ENCODE results near the gene FBXO3.
"Not testable (repeated sequence)": the region's sequence is repeated elsewhere in the genome, so short reads cannot be mapped to it uniquely, and the experiment has no call there.

DNA sequence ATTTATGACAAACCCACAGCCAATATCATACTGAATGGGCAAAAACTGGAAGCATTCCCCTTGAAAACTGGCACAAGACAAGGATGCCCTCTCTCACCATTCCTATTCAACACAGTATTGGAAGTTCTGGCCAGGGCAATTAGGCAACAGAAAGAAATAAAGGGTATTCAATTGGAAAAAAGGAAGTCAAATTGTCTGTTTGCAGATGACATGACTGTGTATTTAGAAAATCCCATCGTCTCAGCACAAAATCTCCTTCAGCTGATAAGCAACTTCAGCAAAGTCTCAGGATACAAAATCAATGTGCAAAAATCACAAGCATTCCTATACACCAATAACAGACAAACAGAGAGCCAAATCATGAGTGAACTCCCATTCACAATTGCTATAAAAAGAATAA is 46.8 kb downstream of the FBXO3 start:
- TF ChIP-seq, protein P1, sequence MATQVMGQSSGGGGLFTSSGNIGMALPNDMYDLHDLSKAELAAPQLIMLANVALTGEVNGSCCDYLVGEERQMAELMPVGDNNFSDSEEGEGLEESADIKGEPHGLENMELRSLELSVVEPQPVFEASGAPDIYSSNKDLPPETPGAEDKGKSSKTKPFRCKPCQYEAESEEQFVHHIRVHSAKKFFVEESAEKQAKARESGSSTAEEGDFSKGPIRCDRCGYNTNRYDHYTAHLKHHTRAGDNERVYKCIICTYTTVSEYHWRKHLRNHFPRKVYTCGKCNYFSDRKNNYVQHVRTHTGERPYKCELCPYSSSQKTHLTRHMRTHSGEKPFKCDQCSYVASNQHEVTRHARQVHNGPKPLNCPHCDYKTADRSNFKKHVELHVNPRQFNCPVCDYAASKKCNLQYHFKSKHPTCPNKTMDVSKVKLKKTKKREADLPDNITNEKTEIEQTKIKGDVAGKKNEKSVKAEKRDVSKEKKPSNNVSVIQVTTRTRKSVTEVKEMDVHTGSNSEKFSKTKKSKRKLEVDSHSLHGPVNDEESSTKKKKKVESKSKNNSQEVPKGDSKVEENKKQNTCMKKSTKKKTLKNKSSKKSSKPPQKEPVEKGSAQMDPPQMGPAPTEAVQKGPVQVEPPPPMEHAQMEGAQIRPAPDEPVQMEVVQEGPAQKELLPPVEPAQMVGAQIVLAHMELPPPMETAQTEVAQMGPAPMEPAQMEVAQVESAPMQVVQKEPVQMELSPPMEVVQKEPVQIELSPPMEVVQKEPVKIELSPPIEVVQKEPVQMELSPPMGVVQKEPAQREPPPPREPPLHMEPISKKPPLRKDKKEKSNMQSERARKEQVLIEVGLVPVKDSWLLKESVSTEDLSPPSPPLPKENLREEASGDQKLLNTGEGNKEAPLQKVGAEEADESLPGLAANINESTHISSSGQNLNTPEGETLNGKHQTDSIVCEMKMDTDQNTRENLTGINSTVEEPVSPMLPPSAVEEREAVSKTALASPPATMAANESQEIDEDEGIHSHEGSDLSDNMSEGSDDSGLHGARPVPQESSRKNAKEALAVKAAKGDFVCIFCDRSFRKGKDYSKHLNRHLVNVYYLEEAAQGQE (IDR thresholded peaks at IDR 0.05; ENCODE audit: borderline replicate concordance in 1 of 2, low read depth in 1 of 2, low read length in 2 of 2): not testable (repeated sequence)
- TF ChIP-seq, protein P2, sequence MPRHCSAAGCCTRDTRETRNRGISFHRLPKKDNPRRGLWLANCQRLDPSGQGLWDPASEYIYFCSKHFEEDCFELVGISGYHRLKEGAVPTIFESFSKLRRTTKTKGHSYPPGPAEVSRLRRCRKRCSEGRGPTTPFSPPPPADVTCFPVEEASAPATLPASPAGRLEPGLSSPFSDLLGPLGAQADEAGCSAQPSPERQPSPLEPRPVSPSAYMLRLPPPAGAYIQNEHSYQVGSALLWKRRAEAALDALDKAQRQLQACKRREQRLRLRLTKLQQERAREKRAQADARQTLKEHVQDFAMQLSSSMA (CRISPR knock-in tag; IDR thresholded peaks at IDR 0.05): not testable (repeated sequence)
- TF ChIP-seq, protein P3, sequence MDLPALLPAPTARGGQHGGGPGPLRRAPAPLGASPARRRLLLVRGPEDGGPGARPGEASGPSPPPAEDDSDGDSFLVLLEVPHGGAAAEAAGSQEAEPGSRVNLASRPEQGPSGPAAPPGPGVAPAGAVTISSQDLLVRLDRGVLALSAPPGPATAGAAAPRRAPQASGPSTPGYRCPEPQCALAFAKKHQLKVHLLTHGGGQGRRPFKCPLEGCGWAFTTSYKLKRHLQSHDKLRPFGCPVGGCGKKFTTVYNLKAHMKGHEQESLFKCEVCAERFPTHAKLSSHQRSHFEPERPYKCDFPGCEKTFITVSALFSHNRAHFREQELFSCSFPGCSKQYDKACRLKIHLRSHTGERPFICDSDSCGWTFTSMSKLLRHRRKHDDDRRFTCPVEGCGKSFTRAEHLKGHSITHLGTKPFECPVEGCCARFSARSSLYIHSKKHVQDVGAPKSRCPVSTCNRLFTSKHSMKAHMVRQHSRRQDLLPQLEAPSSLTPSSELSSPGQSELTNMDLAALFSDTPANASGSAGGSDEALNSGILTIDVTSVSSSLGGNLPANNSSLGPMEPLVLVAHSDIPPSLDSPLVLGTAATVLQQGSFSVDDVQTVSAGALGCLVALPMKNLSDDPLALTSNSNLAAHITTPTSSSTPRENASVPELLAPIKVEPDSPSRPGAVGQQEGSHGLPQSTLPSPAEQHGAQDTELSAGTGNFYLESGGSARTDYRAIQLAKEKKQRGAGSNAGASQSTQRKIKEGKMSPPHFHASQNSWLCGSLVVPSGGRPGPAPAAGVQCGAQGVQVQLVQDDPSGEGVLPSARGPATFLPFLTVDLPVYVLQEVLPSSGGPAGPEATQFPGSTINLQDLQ (CRISPR knock-in tag; IDR thresholded peaks at IDR 0.05): not testable (repeated sequence)
- not testable (repeated sequence) for TF ChIP-seq ZNF879 (CRISPR knock-in tag; IDR thresholded peaks at IDR 0.05); PTBP1 (IDR thresholded peaks at IDR 0.05; ENCODE audit: low read depth, low read length, poor library complexity, severe bottlenecking); PCBP2 (optimal IDR thresholded peaks at IDR 0.05; ENCODE audit: low read depth, low read length, poor library complexity, severe bottlenecking)
- TF ChIP-seq, protein P4, sequence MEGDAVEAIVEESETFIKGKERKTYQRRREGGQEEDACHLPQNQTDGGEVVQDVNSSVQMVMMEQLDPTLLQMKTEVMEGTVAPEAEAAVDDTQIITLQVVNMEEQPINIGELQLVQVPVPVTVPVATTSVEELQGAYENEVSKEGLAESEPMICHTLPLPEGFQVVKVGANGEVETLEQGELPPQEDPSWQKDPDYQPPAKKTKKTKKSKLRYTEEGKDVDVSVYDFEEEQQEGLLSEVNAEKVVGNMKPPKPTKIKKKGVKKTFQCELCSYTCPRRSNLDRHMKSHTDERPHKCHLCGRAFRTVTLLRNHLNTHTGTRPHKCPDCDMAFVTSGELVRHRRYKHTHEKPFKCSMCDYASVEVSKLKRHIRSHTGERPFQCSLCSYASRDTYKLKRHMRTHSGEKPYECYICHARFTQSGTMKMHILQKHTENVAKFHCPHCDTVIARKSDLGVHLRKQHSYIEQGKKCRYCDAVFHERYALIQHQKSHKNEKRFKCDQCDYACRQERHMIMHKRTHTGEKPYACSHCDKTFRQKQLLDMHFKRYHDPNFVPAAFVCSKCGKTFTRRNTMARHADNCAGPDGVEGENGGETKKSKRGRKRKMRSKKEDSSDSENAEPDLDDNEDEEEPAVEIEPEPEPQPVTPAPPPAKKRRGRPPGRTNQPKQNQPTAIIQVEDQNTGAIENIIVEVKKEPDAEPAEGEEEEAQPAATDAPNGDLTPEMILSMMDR (CRISPR knock-in tag; IDR thresholded peaks at IDR 0.05): not testable (repeated sequence)

Measured in HepG2 (cell line).